HUES48 (cell line): Measurements from ENCODE around the gene ITGB5.

Source experiments
- H3K27ac ChIP-seq: one replicate; pipeline ENCODE4 v1.7.0; 2013; ENCODE audit warnings: low read depth, low read length, inconsistent platforms
- H3K27me3 ChIP-seq: 2 replicates; pipeline ENCODE4 v1.6.1; 2013; ENCODE audit warnings: mild to moderate bottlenecking, low read length; ENCODE audit not compliant: control insufficient read depth, insufficient read depth
- H3K36me3 ChIP-seq: 2 replicates; pipeline ENCODE4 v1.6.1; 2013; ENCODE audit warnings: low read length; ENCODE audit not compliant: control insufficient read depth, insufficient read depth
- H3K4me1 ChIP-seq: 2 replicates; pipeline ENCODE4 v1.6.1; 2013; ENCODE audit warnings: mild to moderate bottlenecking, low read length; ENCODE audit not compliant: control insufficient read depth, insufficient read depth
- H3K4me3 ChIP-seq: 2 replicates; pipeline ENCODE4 v1.5.1; 2013; ENCODE audit warnings: mild to moderate bottlenecking, low read depth, low read length
- H3K9ac ChIP-seq: 2 replicates; pipeline ENCODE4 v1.6.1; 2013; ENCODE audit warnings: mild to moderate bottlenecking, low read depth, low read length, moderate library complexity
- H3K9me3 ChIP-seq: 2 replicates; pipeline ENCODE4 v1.6.1; 2013; ENCODE audit warnings: low read length; ENCODE audit not compliant: control insufficient read depth, insufficient read depth

ITGB5 gene

DNA sequence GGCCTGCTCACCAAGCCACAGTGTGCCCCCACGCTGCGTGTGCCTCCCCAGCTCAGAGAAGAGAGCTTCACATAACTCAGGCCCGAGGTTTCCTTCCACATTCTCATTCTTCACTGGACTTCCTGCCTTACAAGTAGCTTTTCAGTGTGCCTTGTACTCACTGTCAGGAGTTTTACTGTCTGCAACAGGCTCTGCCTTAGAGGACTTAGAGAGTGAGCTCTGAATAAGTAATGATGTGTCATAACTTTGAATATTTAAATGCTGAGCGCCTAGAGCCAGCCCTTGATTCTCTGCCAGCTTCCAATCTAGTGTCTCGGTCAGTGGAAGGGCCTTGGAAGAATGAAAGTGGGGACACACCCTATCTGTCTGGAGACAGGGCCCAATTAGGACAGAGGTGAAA is 41.8 kb downstream of the ITGB5 start:
- H3K4me3 ChIP-seq: no peak overlapping the region
- H3K27me3 ChIP-seq: no peaks in the 10 kb centered on the region
- H3K9ac ChIP-seq: no peak overlapping the region
- no peaks in the 10 kb centered on the region for H3K4me1 ChIP-seq
- H3K27ac ChIP-seq: no peak overlapping the region
- H3K9me3 ChIP-seq: no peaks in the 10 kb centered on the region
- H3K36me3 ChIP-seq: peaks cover 77% of the 10 kb centered on the region

DNA sequence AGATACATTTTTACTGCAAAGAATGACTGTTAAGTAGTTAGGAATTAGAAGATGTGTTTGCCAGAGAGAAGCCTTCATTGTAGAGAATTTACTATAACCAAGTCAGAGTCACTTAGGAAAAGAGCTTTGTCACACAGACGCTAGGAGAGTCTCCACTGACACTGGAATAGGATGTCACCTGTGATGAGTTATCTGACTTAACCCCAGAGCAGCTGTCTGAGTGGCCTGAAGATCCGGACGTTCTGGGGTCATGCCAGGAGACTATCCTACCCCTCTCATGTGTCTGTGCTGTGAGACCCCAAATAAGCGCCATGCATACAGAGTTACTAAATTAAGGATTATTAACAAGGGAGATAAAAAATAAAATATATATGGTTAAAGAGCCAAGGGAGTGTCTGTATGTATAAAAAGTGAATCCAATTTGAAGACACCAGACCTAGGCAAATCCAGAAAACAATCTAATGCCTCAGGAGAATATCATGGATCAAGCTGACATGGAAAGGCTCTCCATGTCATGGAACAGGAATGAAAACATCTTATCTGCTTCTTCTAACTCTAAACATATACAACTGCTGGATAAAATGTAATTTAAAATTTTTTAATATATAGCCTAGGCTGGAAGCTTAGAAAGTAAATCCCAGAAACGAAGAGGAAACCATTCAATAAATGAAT is 43.5 kb downstream of the ITGB5 start:
- Histone ChIP-seq H3K4me1 (no peaks in the 10 kb centered on the region), H3K9me3 (no peaks in the 10 kb centered on the region), H3K9ac (no peak overlapping the region), H3K27me3 (no peaks in the 10 kb centered on the region), H3K4me3 (no peak overlapping the region), H3K27ac (no peak overlapping the region), H3K36me3 (peaks cover 90% of the 10 kb centered on the region)

DNA sequence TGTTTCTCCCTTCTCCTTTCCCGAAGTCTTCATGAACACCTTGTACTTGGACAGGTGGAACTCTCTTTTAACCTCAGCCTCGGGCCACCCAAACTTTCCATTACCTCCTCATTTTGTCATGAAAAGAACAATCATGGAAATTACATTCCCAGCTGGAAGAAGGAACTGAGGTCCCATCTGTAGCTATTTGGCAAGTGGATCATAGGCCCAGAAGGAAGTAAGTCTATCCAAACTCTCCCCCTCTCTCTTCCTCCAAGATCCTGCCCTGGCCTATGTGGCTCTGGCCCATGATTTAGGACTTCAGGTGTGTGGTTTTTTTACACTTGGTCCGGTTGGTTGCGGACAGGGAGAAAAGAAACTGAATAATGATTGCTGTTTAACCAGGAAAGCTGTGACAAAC is 44.1 kb downstream of the ITGB5 start:
- Histone ChIP-seq H3K27me3 (no peaks in the 10 kb centered on the region), H3K9me3 (no peaks in the 10 kb centered on the region), H3K4me1 (no peaks in the 10 kb centered on the region), H3K36me3 (peaks cover 85% of the 10 kb centered on the region), H3K4me3 (no peak overlapping the region), H3K27ac (no peak overlapping the region), H3K9ac (no peak overlapping the region)

DNA sequence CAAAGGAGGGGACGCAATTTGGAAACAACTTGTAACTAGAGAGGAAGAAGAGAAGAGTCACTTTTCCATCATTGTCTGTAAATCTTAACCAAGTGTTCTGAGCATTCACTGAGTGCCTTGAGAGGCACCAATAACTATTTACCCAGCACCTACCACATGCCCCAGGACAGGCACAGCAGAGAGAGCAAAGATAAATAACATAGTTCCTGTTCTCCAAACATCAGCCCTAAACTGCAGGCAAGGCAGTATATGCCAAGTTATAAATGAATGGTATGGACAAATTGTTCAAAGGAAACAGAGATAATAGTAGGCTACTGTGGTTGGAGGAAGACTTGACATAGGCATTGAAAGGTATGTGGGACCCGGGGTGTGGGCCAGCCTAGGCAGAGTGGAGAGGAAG is 45.6 kb downstream of the ITGB5 start:
- Histone ChIP-seq H3K9ac (no peak overlapping the region), H3K27me3 (no peaks in the 10 kb centered on the region), H3K4me1 (0 out of 2 replicates have a peak, but pooled peaks cover 4% of the 10 kb centered on the region), H3K9me3 (no peaks in the 10 kb centered on the region), H3K36me3 (peaks cover 74% of the 10 kb centered on the region), H3K27ac (no peak overlapping the region), H3K4me3 (no peak overlapping the region)

DNA sequence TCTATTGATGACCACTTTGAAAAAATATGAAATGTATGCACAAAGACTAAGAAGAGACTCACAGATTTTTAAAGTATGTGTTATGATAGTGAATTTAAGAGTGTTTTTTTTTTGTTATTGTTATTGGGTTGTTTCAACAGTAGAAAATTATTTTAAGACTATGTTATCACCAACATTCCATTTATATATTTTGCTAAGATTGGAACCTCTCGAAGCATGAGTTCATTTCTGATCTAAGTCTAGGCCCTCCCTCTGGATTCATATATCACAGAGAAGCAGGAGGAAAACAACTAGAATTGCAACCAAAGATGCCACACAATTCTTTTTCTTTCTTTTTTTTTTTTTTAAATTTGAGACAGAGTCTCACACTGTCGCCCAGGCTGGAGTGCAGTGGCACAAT is 46.8 kb downstream of the ITGB5 start:
- Histone ChIP-seq H3K27ac (no peak overlapping the region), H3K4me1 (peaks cover 11% of the 10 kb centered on the region), H3K27me3 (no peaks in the 10 kb centered on the region), H3K9me3 (no peaks in the 10 kb centered on the region), H3K4me3 (no peak overlapping the region), H3K9ac (no peak overlapping the region), H3K36me3 (peaks cover 63% of the 10 kb centered on the region)

DNA sequence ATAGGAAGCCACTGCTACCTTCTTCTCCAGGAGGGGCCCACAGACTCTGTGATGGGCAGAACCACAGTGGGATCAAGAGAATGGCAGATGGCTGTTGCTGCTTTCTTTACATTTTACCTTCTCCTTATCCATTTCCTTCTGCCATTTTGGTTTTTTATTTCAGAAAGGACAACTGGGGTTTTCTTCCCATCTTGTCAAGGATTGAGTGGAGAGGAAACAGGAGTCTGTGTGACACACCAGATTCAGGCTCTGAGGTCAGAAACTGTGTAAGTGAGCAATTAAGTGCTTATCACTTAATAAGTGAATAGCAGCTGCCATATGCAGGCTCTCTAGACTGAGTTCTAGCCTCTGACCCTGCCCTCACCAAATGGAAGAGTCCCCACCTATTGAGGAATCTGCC is 47.3 kb downstream of the ITGB5 start:
- H3K4me1 ChIP-seq: peaks cover 16% of the 10 kb centered on the region
- no peak overlapping the region for H3K27ac ChIP-seq
- no peak overlapping the region for H3K4me3 ChIP-seq
- no peaks in the 10 kb centered on the region for H3K9me3 ChIP-seq
- H3K27me3 ChIP-seq: no peaks in the 10 kb centered on the region
- peaks cover 59% of the 10 kb centered on the region for H3K36me3 ChIP-seq
- H3K9ac ChIP-seq: no peak overlapping the region

DNA sequence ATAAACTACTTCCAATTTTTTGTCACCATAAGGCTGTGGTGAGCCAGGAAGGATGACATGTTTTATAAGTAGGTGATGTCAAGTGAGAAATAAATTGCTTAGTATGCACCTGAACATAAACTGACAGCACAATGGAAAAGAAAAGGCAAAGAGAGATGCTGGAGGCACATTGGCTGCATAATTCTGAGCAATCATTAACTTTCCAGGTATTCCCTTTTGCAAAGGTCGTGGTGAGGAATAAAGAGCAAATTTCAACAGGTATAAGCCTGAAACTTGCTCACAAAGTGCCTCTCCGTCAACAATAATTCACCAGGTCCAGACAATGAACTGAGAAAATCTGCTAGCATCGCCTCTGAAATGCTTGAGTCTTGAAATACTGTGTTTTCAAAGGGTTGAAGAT is 48.2 kb downstream of the ITGB5 start:
- peaks cover 22% of the 10 kb centered on the region for H3K4me1 ChIP-seq
- H3K4me3 ChIP-seq: no peak overlapping the region
- H3K9me3 ChIP-seq: no peaks in the 10 kb centered on the region
- no peak overlapping the region for H3K9ac ChIP-seq
- H3K27ac ChIP-seq: peak overlapping the region; percentile 10
- H3K27me3 ChIP-seq: no peaks in the 10 kb centered on the region
- peaks cover 53% of the 10 kb centered on the region for H3K36me3 ChIP-seq

DNA sequence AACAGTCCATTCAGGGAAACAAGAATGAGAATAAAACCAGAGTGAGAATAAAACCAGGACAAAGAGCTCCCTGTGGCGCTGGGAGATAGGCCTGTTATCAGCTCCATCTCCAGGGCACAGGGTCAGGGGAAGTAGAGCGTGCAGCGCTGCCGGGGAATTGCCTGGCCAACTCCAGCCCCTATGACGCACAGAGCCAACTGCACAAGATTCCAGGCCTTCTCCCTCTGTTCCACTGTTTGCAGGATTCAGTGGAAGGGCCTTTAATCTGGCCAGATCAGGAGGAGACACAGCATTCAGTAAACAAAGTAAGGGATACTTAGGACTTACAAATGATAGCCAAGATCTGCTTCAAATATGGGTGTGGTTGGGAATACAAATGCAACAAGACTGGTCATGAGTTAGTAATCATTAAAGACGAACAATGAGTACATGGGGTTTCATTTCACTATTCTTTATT is 49.4 kb downstream of the ITGB5 start:
- peak overlapping the region; percentile 63 for H3K27ac ChIP-seq
- H3K9ac ChIP-seq: no peak overlapping the region

DNA sequence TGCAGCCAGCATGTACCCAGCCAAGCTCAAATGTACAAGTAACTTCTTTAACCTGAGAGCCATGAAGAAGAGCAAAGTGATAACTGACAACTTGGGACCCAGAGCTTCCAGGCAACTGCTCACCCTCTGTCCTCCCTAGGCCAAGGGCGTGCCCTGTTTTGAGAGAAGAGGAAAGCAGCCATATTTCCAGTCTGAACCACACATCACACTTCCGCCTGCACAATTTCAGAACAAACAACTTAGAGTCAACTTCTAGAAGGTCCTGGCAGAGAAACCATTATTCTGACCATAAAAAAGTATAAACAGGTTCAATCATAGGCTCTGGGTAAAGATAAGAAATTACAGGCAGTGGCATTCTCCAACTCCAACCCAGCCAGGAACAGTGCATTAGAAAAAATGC is 50.1 kb downstream of the ITGB5 start:
- Histone ChIP-seq H3K4me1 (peaks cover 24% of the 10 kb centered on the region), H3K9ac (no peak overlapping the region)

More for the DNA sequence above, 49.4 kb downstream of the ITGB5 start:
- Histone ChIP-seq H3K36me3 (peaks cover 53% of the 10 kb centered on the region), H3K4me1 (peaks cover 24% of the 10 kb centered on the region), H3K27me3 (no peaks in the 10 kb centered on the region), H3K9me3 (no peaks in the 10 kb centered on the region), H3K4me3 (no peak overlapping the region)

DNA sequence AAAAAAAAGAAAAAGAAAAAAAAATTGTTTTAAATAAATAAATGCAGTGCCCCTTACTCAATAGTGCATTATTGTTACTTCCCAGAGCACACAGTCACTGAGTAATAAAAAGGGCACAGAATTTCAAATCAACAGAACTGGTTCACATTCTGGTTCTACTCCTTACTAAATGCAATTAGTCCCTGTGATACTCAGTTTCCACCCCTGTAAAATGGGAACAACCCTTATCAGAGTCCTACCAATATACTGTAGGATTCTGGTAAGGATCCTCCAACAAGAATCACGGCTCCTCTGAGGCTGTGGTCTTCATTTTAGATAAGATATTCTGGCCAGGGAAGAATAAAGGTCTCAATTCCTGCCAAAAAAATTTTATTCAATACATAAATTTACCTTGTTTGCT is 50.7 kb downstream of the ITGB5 start:
- no peaks in the 10 kb centered on the region for H3K9me3 ChIP-seq
- H3K9ac ChIP-seq: no peak overlapping the region
- no peak overlapping the region for H3K4me3 ChIP-seq
- H3K36me3 ChIP-seq: peaks cover 51% of the 10 kb centered on the region
- H3K27me3 ChIP-seq: no peaks in the 10 kb centered on the region
- H3K27ac ChIP-seq: peak overlapping the region; percentile 63
- peaks cover 24% of the 10 kb centered on the region for H3K4me1 ChIP-seq

More for the DNA sequence above, 50.1 kb downstream of the ITGB5 start:
- peaks cover 53% of the 10 kb centered on the region for H3K36me3 ChIP-seq
- no peaks in the 10 kb centered on the region for H3K9me3 ChIP-seq
- no peaks in the 10 kb centered on the region for H3K27me3 ChIP-seq
- no peak overlapping the region for H3K4me3 ChIP-seq
- H3K27ac ChIP-seq: peak overlapping the region; percentile 63

DNA sequence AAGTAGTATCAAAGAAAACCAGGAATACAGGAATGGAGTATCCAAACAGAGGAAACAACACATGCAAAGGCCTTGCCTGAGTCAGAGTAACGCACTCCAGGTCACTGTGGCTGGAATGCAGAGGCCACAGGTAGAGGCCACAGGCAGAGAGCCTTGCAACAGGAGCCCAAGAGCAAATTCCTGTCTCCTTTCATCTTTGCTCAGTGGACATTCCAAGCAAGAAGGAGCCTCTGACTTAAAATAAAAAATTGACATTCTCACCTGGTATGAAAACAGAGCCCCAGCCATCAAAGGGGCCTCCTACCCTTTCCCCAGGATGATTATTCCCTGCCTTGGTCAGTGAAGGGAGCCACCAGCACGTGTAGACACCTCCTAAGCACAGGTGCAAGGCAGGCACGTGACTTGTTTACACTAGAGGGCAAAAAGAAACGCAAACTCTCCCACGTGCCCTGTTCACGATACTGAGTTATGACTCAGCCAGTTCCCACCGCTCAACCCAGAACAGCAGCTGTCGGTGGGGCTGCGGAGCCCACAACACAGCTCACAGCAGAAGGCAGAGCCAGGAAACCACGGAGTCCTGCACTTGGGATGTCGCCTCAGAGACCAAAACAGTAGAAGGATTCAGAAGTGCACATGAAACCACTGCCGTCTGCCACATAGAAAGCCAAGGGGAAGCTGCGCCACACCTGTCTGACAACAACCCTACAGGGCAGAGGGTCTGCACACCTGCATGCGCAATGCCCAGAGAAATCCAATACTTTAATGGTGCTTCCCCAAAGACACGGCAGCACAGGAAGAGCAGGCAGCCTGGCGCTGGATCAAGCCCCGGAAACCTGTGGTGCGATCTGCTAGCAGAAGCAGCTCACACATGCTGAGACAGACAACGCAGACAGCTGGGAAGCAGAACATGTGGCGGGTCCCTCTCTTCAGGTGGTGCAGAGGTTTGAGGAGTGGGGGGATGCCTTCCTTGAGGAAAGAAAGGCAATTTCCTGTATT is 52.1 kb downstream of the ITGB5 start:
- H3K9ac ChIP-seq: peak overlapping the region; percentile 35
- H3K4me3 ChIP-seq: no peak overlapping the region
- peaks cover 25% of the 10 kb centered on the region for H3K4me1 ChIP-seq
- no peaks in the 10 kb centered on the region for H3K9me3 ChIP-seq
- H3K27me3 ChIP-seq: no peaks in the 10 kb centered on the region
- peaks cover 48% of the 10 kb centered on the region for H3K36me3 ChIP-seq
- peak overlapping the region; percentile 87 for H3K27ac ChIP-seq
